Hepatic stellate cell (primary cell): ENCODE measurements around the gene NR4A1.
A peak's percentile ranks its signal among the peaks of the same experiment; 100 is the strongest.

Experiments used
- DNase-seq: peaks from one replicate; pipeline ENCODE4 v3.0.0; 2011; ENCODE audit warnings: low spot score

The NR4A1 gene

GRCh38 chr12:52058631-52059361 is 7.6 kb downstream of the NR4A1 start:
- no peak for DNase-seq

- no peak for DNase-seq
Observed at GRCh38 chr12:52059582-52060497, 8.6 kb downstream of the NR4A1 start.

DNA sequence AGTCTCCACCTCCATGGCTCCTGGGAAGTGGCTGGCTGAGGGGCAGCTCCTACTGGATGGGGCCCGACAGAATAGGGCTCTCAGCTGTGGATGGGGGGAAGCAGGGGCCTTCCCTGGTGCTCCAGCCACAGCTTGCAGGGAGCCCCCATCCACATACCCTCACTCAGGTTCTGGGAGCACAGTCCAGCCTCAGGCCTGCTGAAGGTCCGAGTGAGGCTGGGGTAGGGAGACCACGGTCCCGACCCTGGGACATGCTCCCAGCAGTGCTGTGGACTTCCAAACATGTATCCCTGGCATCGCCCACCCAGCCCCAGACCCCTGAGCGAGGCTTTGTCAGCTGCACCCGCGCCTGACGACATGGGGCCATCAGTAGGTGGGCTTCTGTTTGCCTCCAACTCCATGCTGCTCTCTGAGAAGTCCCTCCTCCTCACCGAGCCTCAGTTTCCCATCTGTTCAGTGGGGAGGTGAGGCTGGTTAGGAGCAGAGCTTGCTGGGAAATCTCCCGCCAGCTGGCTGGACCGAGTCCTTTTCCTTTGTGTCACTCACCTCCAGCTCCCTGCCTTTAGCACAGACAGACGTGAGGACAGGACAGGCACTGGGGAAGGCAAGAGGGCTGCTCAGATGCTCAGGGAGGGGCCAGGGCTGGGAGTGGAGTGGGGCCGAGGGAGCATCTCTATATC is 9.4 kb downstream of the NR4A1 start:
- DNase-seq: no peak

DNA sequence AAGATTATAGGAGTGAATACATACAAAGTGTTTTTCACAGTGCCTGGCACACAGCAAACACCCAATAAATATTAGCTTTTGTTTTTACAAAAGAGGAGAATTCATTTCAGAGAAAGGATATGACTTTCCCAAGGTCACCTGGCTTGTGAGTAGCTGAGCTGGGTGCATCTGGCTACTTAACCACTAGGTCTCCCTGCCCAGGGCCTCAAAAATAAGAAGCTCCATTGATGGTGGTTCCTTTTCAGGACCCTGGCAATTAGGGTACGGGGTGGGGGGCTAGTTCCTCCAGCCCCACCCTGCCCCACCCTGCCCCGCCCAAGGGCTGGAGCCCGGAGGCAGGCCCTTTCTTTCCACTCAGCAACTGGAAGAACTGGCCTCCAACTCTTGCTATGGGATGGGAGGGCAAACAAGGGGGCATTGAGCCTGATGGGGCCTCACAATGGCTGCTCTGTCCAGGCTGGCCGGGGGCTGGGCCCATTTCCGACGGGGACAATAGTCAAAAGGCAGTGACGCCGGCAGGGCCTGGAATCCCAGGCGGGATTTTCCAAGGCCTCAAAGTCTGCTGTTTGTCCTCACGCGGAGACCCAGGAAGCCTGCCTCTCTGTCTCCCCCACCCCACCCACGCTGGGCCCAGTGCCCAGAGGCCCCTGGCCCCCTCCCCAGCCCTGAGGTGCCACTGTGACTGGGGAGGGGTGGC is 10.4 kb downstream of the NR4A1 start:
- DNase-seq: no peak

DNA sequence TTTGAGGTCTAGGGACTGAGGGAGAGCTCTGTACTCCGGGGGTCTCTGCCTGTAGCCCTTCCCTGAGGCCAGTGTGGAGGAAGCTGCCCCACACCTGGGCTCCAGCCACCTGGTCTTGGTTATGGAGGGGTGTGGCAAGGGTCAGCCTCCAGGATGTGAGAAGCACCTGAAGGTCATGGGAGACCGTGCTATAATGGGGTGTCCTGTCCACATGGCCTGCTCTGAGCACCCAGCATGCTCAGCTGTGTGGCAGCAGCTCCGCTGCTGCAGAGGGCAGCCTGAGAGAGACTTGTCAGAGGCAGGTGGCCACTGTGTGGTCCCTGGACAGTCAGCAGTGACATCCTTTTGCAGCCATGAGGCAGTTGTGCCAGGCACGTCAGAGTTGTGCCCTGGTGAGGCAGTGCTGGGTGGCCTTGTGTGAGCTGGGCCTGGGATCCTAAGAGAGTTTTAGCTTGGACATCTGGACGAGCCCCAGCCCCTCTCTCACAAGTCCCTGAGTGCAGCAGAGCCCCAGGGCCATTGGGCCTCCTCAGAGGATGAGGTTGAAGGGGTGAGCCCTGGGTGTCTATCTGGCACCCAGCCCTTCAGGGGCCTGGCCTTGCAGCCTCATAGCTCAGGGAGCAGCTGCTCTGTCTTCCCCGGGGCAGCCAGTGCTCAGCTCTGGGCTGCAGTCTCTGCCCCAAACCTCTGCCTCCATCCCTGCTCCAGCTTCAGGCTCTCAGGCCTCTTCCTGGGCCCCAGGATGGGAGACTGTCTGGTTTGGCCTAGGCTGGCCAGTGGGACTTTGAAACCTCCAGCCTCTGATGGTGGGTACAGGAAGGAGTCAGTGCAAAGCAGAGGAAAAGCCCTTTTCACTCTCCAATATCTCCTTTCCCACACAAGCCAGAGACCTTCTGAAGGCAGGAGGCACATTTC is 11.2 kb downstream of the NR4A1 start:
- no peak for DNase-seq

DNA sequence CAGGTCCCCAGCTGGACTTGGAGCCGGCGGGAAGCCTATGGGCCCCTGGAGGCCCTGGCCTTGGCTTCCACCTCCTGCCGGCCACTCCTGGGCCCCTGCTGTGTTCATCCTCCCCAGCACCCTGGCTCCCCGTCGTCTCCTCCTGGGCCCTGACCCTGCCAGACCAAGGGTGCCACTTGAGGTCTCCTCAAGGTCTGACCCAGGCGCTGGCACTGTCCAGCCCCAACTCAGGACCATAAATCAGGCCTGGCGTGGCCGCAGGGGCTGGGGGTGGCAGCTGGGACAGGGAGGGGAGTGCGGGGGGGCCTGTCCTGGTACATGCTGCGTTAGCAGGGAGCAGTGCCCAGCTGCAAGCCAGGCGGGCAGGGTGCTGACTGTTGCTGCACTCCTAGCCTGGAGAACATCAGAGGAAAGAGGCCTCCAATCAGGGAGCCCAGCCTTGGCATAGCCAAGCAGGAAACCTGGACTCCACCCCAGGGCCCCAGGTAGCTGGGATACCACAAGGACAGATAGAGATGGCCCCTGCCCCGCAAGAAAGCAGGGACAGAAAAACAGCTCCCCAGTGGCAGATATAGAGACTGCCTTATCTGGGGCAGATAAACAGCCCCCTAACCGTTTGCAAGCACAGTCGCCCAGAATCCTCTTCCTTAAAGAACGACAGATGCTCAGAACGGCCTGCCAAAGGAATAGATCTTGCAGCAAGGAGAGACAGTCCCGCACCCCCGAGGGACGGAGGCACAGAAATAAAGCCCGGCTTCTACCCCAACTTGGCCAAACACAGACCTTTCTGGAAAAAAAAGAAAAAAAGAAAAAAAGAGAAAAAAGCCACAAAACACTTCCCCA is 12.1 kb downstream of the NR4A1 start:
- DNase-seq: no peak

DNA sequence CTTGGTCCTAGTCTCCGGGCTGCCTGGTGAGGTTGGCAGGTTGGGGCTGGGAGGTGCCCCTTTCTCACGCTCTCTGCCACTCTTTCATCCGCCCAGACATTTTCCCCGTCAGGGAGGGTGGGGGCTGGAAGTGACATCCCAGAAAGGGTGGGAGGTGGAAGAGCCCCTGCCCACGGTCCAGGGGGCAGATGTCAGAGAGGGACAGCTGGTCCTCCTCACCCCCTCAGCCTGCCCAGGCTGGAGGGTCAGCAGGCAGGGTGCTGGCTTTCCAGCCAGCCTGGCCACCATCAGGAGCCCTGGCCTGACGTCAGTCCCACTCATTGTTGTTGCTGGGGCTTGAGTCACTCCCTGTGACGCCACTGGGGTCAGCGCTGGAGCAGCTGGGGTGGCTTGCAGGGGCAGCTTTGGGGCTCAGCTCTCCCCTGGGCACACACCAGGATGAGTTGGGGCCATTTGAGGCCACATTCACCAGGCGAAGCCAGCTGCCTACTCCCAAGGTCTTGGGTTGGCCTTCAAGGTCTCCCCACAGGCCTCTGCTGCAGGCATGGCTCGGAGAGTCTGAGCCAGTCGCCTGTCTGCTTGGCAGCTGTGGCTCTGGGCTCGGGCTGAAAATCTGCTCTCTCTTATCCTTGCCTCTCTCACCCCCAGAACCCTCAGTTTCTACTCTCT is 12.9 kb downstream of the NR4A1 start:
- peak; percentile 94 for DNase-seq

DNA sequence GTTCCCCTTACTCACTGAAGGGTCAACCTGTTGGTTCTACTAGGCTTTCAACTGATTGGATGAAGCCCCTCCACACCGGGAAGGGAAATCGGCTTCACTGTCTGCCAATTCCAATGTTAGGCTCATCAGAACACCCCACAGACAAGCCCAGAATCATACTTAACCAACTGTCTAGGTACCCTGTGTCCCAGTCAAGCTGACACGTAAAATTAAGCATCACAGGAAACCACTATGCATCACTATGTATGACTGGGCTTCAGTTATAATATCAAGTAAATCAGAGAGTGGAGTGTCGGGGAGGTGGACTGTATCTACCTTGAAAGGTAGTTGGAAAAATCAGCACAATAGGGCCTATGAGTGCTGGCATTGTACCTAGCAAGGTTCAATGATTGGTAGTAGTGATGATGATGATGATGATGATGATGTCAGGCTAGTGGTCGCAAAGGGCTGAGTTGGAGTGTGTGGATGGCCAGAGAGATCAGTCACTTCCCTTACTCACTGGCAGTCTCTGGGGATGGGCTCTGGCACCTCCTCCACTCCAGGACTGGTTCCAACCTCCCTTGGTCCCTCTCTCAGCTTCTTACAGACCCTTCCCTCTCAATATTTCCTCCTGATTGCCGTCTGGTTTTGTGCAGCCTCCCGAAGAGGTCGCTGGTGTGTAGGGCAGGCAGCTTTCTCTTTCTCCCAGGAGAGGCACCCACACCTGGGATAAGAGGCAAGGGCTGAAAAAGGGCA is 15.3 kb downstream of the NR4A1 start:
- no peak for DNase-seq

GRCh38 chr12:52067081-52067374 is 15.8 kb downstream of the NR4A1 start:
- no peak for DNase-seq

- peak; percentile 94 for DNase-seq
Observed at GRCh38 chr12:52069327-52070184, 18.3 kb downstream of the NR4A1 start, which contains the start of gene ATG101. Gene ATG101 (plus strand): TSS chr12:52069978. CDS start chr12:52073651, 3,673 bp downstream.

DNA sequence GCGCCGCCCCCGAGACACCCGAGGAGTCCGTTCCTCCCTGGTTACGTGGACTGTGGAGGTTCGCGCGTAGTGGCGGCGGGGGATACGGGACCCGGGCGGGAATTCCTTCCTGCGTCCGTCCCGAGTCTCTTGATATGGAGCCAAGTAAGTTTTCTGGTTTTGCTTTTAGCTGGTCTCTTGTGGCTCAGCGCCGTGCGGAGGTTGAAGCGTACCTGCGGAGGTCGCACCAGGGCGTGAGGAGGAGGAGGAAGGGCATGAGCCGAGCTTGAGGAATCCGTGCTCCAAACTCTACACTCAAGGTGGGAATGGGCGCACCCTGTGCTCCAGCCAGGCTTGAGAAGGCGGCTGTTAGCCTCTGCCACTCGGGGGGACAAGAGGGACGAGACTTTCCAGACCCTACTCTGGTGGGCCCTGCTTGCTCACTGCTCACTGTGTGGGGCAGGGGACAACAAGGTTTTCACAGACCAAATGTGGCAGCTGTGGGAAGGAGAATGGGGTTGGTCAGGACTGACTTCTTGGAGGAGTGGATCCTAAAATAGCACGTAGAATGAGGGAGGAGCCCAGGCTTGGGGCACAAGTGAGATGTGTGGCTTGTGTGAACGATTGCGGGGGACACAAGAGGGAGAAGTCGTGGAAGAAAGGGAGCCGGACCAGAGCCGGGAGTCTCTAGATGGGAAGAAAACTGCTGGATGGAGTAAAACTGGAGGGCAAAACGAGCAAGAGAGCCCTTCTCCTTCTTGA is 19.1 kb downstream of the NR4A1 start:
- DNase-seq: peak; percentile 57

GRCh38 chr12:52073531-52074381 is 22.5 kb downstream of the NR4A1 start:
- peak; percentile 74 for DNase-seq

DNA sequence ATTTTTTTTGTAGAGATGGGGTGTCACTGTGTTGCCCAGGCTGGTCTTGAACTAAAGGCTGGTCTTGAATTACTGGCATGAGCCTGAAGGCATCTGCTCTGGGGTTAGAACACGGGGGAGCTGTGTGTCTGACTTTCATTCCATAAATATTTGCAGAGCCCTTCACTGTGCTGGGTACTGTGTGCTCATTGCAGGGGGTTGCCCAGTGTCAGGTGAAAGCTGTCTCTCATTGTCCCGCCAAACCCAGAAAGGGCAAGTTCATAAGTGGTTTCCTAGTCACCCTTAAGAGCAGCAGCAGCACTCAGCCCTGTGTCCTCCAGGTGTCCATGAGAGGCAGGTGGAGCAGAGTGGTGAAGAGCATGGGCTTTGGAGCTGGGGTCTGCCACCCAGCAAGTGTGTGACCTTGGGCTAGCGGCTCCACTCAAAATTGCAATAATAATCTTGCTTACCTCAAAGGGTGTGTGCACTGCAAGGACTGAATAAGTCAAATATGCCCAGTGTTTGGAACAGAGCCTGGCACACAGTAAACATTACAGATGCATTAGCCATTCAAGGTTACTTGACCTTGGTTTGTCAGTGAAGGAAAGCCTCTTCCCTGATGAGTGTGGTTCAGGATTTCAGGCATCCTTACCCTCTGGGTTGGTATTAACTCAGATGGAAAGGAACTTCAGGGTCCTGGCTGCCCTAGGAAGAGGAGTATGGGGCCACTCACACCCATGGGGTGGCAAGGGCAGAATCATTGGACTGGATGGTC is 23.9 kb downstream of the NR4A1 start:
- DNase-seq: no peak

DNA sequence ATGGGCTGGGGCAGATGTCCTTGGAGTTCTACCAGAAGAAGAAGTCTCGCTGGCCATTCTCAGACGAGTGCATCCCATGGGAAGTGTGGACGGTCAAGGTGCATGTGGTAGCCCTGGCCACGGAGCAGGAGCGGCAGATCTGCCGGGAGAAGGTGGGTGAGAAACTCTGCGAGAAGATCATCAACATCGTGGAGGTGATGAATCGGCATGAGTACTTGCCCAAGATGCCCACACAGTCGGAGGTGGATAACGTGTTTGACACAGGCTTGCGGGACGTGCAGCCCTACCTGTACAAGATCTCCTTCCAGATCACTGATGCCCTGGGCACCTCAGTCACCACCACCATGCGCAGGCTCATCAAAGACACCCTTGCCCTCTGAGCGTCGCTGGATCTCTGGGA is 25.6 kb downstream of the NR4A1 start:
- no peak for DNase-seq

- no peak for DNase-seq
Observed at GRCh38 chr12:52078276-52078675, 27.0 kb downstream of the NR4A1 start.
